A549 (cell line): ENCODE results near the gene MEGF10. TPM values are rescaled to one million over a fixed set of nuclear protein-coding genes. Genes with fewer than 3 reads are reported as not detected.

Experiments
- ATAC-seq, 2 experiments: fragments of 200-7000 bp in 1 of 2; fragments of >200 bp in 1 of 2; cut with Nextera tagmentation in 1 of 2; cut with Tn5 transposase in 1 of 2; 3 replicates each; pipeline versions ENCODE4 v1.8.0 to v1.9.1; 2018 to 2020; ENCODE audit warnings: mild to moderate bottlenecking in 1 of 2, moderate library complexity in 1 of 2
- CTCF ChIA-PET: fragments of 300-600 bp; sonication (Branson Sonifier 250); formaldehyde crosslinking; extraction: SDS; loops from one replicate; lab custom pipeline; 2021; ENCODE audit warnings: antibody characterized with exemption, inconsistent platforms; lab: Yijun Ruan, JAX
- POLR2A ChIA-PET: fragments of 350-600 bp; formaldehyde crosslinking; extraction: SDS; loops from one replicate; lab custom pipeline; 2021; ENCODE audit warnings: antibody characterized with exemption, inconsistent platforms; lab: Yijun Ruan, JAX
- DNase-seq, 2 experiments: peaks; one replicate each; pipeline versions ENCODE4 v3.0.0 to v3.0.0-alpha.2; 2011 to 2016; ENCODE audit warnings: low read depth in 1 of 2, low spot score in 1 of 2
- FAIRE-seq: peaks from 2 replicates; lab custom pipeline; 2011; peaks lifted over from hg19 to GRCh38; lab: Jason Lieb, UNC
- H3K27ac ChIP-seq, 2 experiments: fragments of >200 bp; sonication (Bioruptor Twin); formaldehyde crosslinking; 3 replicates each; pipeline ENCODE4 v1.5.1; 2016 to 2017
- H3K4me1 ChIP-seq: fragments of >200 bp; sonication (Bioruptor Twin); formaldehyde crosslinking; 3 replicates; pipeline ENCODE4 v1.6.1; 2016
- H3K4me2 ChIP-seq: fragments of >200 bp; sonication (Bioruptor Twin); formaldehyde crosslinking; 3 replicates; pipeline ENCODE4 v1.6.1; 2016
- H3K4me3 ChIP-seq: fragments of >200 bp; sonication (Bioruptor Twin); formaldehyde crosslinking; 3 replicates; pipeline ENCODE4 v1.5.1; 2016
- H3K9me3 ChIP-seq: fragments of >200 bp; sonication (Bioruptor Twin); formaldehyde crosslinking; 3 replicates; pipeline ENCODE4 v1.6.1; 2016
- CBX8 ChIP-seq: fragments of 200-600 bp; sonication (generic); IDR thresholded peaks from 2 replicates; pipeline ENCODE4 v1.6.1; 2016
- CHD2 ChIP-seq: fragments of 150-350 bp; IDR thresholded peaks from 2 replicates; pipeline ENCODE4 v1.6.1; 2014; ENCODE audit warnings: low read length; ENCODE audit not compliant: partially characterized antibody
- CHD4 ChIP-seq: fragments of 200-600 bp; sonication (generic); IDR thresholded peaks from 2 replicates; pipeline ENCODE4 v1.6.1; 2016; ENCODE audit warnings: antibody characterized with exemption, mild to moderate bottlenecking, borderline replicate concordance
- EHF ChIP-seq: fragments of 250-450 bp; sonication (Bioruptor Pico); IDR thresholded peaks from 2 replicates; pipeline ENCODE4 v1.5.0; 2020; ENCODE audit warnings: mild to moderate bottlenecking
- EP300 ChIP-seq, 2 experiments: fragments of >200 bp; sonication (Bioruptor Twin); formaldehyde crosslinking; IDR thresholded peaks; 2 replicates in 1 of 2; 3 replicates in 1 of 2; pipeline ENCODE4 v1.6.1; 2016 to 2017
- FOXS1 ChIP-seq: fragments of 250-450 bp; sonication (Bioruptor Pico); IDR thresholded peaks from 2 replicates; pipeline ENCODE4 v1.5.0; 2020; ENCODE audit warnings: mild to moderate bottlenecking, moderate library complexity
- GATA3 ChIP-seq: IDR thresholded peaks from 2 replicates; pipeline ENCODE4 v1.6.1; 2012; ENCODE audit warnings: borderline replicate concordance
- HOXB13 ChIP-seq: fragments of 250-450 bp; sonication (Bioruptor Pico); IDR thresholded peaks from 2 replicates; pipeline ENCODE4 v1.5.0; 2020; ENCODE audit warnings: low read depth, mild to moderate bottlenecking, moderate library complexity
- JUN ChIP-seq, 2 experiments: fragments of >200 bp; sonication (Bioruptor Twin); formaldehyde crosslinking; IDR thresholded peaks; 2 replicates in 1 of 2; 3 replicates in 1 of 2; pipeline ENCODE4 v1.6.1; 2016 to 2017
- MAZ ChIP-seq: fragments of 150-350 bp; IDR thresholded peaks from 2 replicates; pipeline ENCODE4 v1.6.1; 2014; ENCODE audit warnings: antibody characterized with exemption, low read depth, low read length, borderline replicate concordance
- MYC ChIP-seq: IDR thresholded peaks from 2 replicates; pipeline ENCODE4 v1.6.1; 2012; ENCODE audit warnings: mild to moderate bottlenecking, inconsistent platforms, low read length, improper control_type of control experiment, borderline replicate concordance
- RCOR1 ChIP-seq: fragments of 150-350 bp; IDR thresholded peaks from 2 replicates; pipeline ENCODE4 v1.6.1; 2014; ENCODE audit warnings: antibody characterized with exemption, low read length, low read depth
- REST ChIP-seq: fragments of 200-600 bp; sonication (generic); IDR thresholded peaks from 2 replicates; pipeline ENCODE4 v1.6.1; 2016; ENCODE audit warnings: antibody characterized with exemption, mild to moderate bottlenecking, moderate library complexity
- ZSCAN20 ChIP-seq: fragments of 250-450 bp; sonication (Bioruptor Pico); IDR thresholded peaks from 2 replicates; pipeline ENCODE4 v1.8.0; 2022; ENCODE audit warnings: mild to moderate bottlenecking, moderate library complexity
- WGBS: methylation state at CpG from one replicate; pipeline ENCODE4 v1.1.6; 2017; ENCODE audit errors: missing lambda C conversion rate; 5-methylcytosine and 5-hydroxymethylcytosine counted together
- polyA plus RNA-seq, 4 experiments: library from polyadenylated mRNA; depleted of rRNA in 3 of 4; stranded (reverse); fragments of >200 nt; fragmentation: RNase III in 1 of 4; extraction: RNeasy Plus Mini Kit Qiagen cat#74134 plus additional on column Dnase treatment in 1 of 4; gene quantifications; 2 replicates in 3 of 4; 3 replicates in 1 of 4; pipeline ENCODE4 v1.2.3, GENCODE V29; 2011 to 2017
- TF ChIP-seq, protein P1 (sequence below): fragments of >200 bp; sonication (Bioruptor Twin); formaldehyde crosslinking; IDR thresholded peaks from 3 replicates; pipeline ENCODE4 v1.5.1; 2016
- TF ChIP-seq, protein P2 (sequence below): fragments of >200 bp; sonication (Bioruptor Twin); formaldehyde crosslinking; IDR thresholded peaks from 2 replicates; pipeline ENCODE4 v1.6.1; 2016
- TF ChIP-seq, protein P3 (sequence below): fragments of >200 bp; sonication (Bioruptor Twin); formaldehyde crosslinking; IDR thresholded peaks from 3 replicates; pipeline ENCODE4 v1.6.1; 2016
- TF ChIP-seq, protein P4 (sequence below): fragments of 250-450 bp; sonication (Bioruptor Pico); IDR thresholded peaks from 2 replicates; pipeline ENCODE4 v1.5.0; 2020; ENCODE audit warnings: low read depth, mild to moderate bottlenecking, moderate library complexity
- TF ChIP-seq, protein P5 (sequence below): fragments of 250-450 bp; sonication (Bioruptor Pico); IDR thresholded peaks from 2 replicates; pipeline ENCODE4 v1.5.0; 2021; ENCODE audit warnings: mild to moderate bottlenecking, moderate library complexity, borderline replicate concordance

MEGF10 gene
- polyA plus RNA-seq, 2 of the 4 experiments (the other 2 are of a cell fraction) = 0.01 TPM; not detected in 1

DNA sequence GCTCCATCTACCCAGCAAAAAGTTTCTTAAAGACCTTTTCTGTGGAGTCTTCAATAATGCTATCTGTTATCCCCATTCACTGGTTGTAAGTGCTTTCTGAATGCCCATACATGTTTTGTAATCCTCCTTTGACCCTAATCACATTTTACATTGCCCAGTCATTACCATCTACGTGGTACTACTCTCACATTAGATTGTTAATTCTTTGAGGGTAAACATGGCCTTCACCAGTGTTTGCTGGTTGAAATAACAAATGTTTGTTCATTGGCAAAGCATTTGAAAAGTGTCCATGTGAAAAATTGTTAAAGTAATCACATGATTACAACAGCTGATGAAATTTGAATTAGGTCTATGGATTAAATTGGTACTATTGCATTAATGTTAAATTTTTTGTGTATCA lies 31.8 kb downstream of the MEGF10 start (continued):
- TF ChIP-seq, protein P1, sequence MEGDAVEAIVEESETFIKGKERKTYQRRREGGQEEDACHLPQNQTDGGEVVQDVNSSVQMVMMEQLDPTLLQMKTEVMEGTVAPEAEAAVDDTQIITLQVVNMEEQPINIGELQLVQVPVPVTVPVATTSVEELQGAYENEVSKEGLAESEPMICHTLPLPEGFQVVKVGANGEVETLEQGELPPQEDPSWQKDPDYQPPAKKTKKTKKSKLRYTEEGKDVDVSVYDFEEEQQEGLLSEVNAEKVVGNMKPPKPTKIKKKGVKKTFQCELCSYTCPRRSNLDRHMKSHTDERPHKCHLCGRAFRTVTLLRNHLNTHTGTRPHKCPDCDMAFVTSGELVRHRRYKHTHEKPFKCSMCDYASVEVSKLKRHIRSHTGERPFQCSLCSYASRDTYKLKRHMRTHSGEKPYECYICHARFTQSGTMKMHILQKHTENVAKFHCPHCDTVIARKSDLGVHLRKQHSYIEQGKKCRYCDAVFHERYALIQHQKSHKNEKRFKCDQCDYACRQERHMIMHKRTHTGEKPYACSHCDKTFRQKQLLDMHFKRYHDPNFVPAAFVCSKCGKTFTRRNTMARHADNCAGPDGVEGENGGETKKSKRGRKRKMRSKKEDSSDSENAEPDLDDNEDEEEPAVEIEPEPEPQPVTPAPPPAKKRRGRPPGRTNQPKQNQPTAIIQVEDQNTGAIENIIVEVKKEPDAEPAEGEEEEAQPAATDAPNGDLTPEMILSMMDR = no peak
- TF ChIP-seq HOXB13 (CRISPR knock-in tag) (no peak), EP300 (IDR thresholded peaks at IDR 0.05) (no peak)

DNA sequence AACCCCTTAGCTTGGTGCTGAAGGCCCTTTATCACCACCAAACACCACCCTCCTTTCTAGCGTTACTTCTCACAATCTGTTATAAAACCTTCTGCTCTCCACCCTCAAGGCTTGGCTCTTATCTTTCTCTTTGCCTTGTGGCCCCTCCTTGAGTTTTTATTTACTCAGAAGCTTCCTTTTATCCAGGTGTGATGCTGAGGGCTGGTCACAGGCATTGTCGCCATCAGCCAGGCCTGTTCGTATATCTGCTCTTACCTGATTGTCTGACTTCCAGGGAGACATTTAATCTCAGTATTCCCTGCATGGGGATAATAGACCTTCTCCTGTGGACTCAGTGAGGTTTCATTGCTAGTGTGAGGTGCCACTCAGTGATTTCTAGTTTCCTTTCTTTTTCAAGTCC lies 34.2 kb downstream of the MEGF10 start:
- ATAC-seq = no peak
- FAIRE-seq = no peak
- CTCF ChIA-PET = interaction anchor here (0.9 to 1.1 kb wide), 2 partner anchors 9 to 11 kb away, joined by 3 read pairs; no protein-coding TSS in a partner anchor

GRCh38 chr5:127326431-127326830 lies 35.8 kb downstream of the MEGF10 start:
- Histone ChIP-seq H3K4me1 (no peaks in the 10 kb centered on the region), H3K9me3 (no peaks in the 10 kb centered on the region), H3K4me2 (no peak overlapping the region), H3K4me3 (no peak overlapping the region), H3K27ac (no peak overlapping the region)
- WGBS = 36% methylated on average over 4 of the region's 4 CpGs
- DNase-seq = peak in 1 of 2 experiments; percentile 4
- ChIA-PET POLR2A (no interaction called here), CTCF (interaction anchor here (1.0 kb wide), 1 partner anchor 167 kb away, joined by 3 read pairs; no protein-coding TSS in a partner anchor)
- FAIRE-seq = no peak
- ATAC-seq = peak; percentile 53 to 73; a peak in 2 of 6 replicates
- no peak for TF ChIP-seq GATA3
- TF ChIP-seq, protein P2, sequence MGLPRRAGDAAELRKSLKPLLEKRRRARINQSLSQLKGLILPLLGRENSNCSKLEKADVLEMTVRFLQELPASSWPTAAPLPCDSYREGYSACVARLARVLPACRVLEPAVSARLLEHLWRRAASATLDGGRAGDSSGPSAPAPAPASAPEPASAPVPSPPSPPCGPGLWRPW = no peak
- TF ChIP-seq MYC = no peak
- TF ChIP-seq, protein P3, sequence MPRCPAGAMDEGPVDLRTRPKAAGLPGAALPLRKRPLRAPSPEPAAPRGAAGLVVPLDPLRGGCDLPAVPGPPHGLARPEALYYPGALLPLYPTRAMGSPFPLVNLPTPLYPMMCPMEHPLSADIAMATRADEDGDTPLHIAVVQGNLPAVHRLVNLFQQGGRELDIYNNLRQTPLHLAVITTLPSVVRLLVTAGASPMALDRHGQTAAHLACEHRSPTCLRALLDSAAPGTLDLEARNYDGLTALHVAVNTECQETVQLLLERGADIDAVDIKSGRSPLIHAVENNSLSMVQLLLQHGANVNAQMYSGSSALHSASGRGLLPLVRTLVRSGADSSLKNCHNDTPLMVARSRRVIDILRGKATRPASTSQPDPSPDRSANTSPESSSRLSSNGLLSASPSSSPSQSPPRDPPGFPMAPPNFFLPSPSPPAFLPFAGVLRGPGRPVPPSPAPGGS = no peak
- no peak for TF ChIP-seq ZSCAN20 (CRISPR knock-in tag)
- no peak for TF ChIP-seq RCOR1
- no peak for TF ChIP-seq EHF (CRISPR knock-in tag)
- TF ChIP-seq MAZ = no peak
- TF ChIP-seq REST = no peak
- TF ChIP-seq, all 56 proteins: peak for 0

More for the DNA sequence above, 34.2 kb downstream of the MEGF10 start:
- no peaks in the 10 kb centered on the region for H3K9me3 ChIP-seq
- POLR2A ChIA-PET = no interaction called here
- TF ChIP-seq, protein P4, sequence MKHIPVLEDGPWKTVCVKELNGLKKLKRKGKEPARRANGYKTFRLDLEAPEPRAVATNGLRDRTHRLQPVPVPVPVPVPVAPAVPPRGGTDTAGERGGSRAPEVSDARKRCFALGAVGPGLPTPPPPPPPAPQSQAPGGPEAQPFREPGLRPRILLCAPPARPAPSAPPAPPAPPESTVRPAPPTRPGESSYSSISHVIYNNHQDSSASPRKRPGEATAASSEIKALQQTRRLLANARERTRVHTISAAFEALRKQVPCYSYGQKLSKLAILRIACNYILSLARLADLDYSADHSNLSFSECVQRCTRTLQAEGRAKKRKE (CRISPR knock-in tag) = no peak
- TF ChIP-seq, protein P5, sequence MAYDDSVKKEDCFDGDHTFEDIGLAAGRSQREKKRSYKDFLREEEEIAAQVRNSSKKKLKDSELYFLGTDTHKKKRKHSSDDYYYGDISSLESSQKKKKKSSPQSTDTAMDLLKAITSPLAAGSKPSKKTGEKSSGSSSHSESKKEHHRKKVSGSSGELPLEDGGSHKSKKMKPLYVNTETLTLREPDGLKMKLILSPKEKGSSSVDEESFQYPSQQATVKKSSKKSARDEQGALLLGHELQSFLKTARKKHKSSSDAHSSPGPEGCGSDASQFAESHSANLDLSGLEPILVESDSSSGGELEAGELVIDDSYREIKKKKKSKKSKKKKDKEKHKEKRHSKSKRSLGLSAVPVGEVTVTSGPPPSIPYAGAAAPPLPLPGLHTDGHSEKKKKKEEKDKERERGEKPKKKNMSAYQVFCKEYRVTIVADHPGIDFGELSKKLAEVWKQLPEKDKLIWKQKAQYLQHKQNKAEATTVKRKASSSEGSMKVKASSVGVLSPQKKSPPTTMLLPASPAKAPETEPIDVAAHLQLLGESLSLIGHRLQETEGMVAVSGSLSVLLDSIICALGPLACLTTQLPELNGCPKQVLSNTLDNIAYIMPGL (CRISPR knock-in tag) = no peak
- TF ChIP-seq JUN (IDR thresholded peaks at IDR 0.05) = no peak
- TF ChIP-seq CHD4 = no peak
- no peak for TF ChIP-seq CBX8
- no peak for TF ChIP-seq FOXS1 (CRISPR knock-in tag)
- no peak for TF ChIP-seq CHD2
- DNase-seq = no peak
- WGBS = 63% methylated on average over 3 of the region's 3 CpGs
- H3K4me2 ChIP-seq = no peak overlapping the region
- no peak overlapping the region for H3K4me3 ChIP-seq
- H3K4me1 ChIP-seq = no peaks in the 10 kb centered on the region
- H3K27ac ChIP-seq = no peak overlapping the region
